H1 (cell line): ENCODE results near the gene STK31. TPM values are rescaled to one million over a fixed set of nuclear protein-coding genes. Genes with fewer than 3 reads are reported as not detected.

Experiments used
- CTCF ChIA-PET: fragments of 300-600 bp; sonication (Branson Sonifier 250); formaldehyde crosslinking; loops from one replicate; lab custom pipeline; 2021; ENCODE audit not compliant: partially characterized antibody; lab: Charles Lee
- POLR2A ChIA-PET: fragments of 300-600 bp; sonication (Branson Sonifier 250); formaldehyde crosslinking; loops from one replicate; lab custom pipeline; 2021; ENCODE audit warnings: inconsistent platforms; ENCODE audit not compliant: partially characterized antibody; lab: Charles Lee
- DNase-seq, 2 experiments: peaks; one replicate each; pipeline versions ENCODE4 v3.0.0 to v3.0.0-alpha.2; 2010 to 2022; ENCODE audit warnings: low spot score in 2 of 2, low read depth in 1 of 2, mixed read lengths in 1 of 2
- FAIRE-seq: peaks from 2 replicates; lab custom pipeline; 2011; peaks lifted over from hg19 to GRCh38; lab: Jason Lieb, UNC
- H2AFZ ChIP-seq: 2 replicates; pipeline ENCODE4 v1.8.1; 2012; ENCODE audit warnings: low read length, inconsistent platforms
- H2AK5ac ChIP-seq: 2 replicates; pipeline ENCODE4 v1.6.1; 2013; ENCODE audit warnings: low read depth, low read length
- H2BK120ac ChIP-seq: replicated peaks from 2 replicates; pipeline ENCODE3; 2013; ENCODE audit warnings: low read depth, low read length, inconsistent platforms
- H2BK12ac ChIP-seq: 2 replicates; pipeline ENCODE4 v1.6.1; 2013; ENCODE audit warnings: low read depth, low read length
- H2BK15ac ChIP-seq: 2 replicates; pipeline ENCODE4 v1.6.1; 2013; ENCODE audit warnings: low read length
- H2BK20ac ChIP-seq: 2 replicates; pipeline ENCODE4 v1.6.1; 2013; ENCODE audit warnings: low read length
- H2BK5ac ChIP-seq: 2 replicates; pipeline ENCODE4 v1.6.1; 2013; ENCODE audit warnings: low read depth, low read length
- H3K14ac ChIP-seq: 2 replicates; pipeline ENCODE4 v1.6.1; 2013; ENCODE audit warnings: inconsistent platforms; ENCODE audit not compliant: insufficient read length
- H3K18ac ChIP-seq: 2 replicates; pipeline ENCODE4 v1.6.1; 2013; ENCODE audit warnings: low read length; ENCODE audit errors: extremely low read depth
- H3K23ac ChIP-seq: 2 replicates; pipeline ENCODE4 v1.6.1; 2013; ENCODE audit warnings: inconsistent platforms; ENCODE audit not compliant: insufficient read length
- H3K23me2 ChIP-seq: 2 replicates; pipeline ENCODE4 v1.6.1; 2013; ENCODE audit warnings: low read depth, low read length
- H3K27ac ChIP-seq: 2 replicates; pipeline ENCODE4 v1.6.1; 2011; ENCODE audit warnings: low read depth, low read length, inconsistent platforms
- H3K27me3 ChIP-seq, 4 experiments: replicated peaks in 1 of 4; 1 replicate in 1 of 4; 2 replicates in 3 of 4; pipeline versions ENCODE4 v1.6.1 to v1.8.1; 2011 to 2013; ENCODE audit warnings: low read length in 3 of 4, mild to moderate bottlenecking in 3 of 4, inconsistent platforms in 2 of 4, mixed read lengths in 2 of 4, moderate library complexity in 1 of 4; ENCODE audit not compliant: control insufficient read depth in 3 of 4, insufficient read depth in 3 of 4; ENCODE audit errors: extremely low read depth in 1 of 4
- H3K36me3 ChIP-seq, 4 experiments: 2 replicates each; pipeline versions ENCODE4 v1.6.1 to v1.8.1; 2011 to 2013; ENCODE audit warnings: mild to moderate bottlenecking in 4 of 4, low read length in 3 of 4, moderate library complexity in 2 of 4, control low read depth in 1 of 4, inconsistent platforms in 1 of 4; ENCODE audit not compliant: insufficient read depth in 4 of 4, control insufficient read depth in 2 of 4
- H3K4ac ChIP-seq: replicated peaks from 2 replicates; pipeline ENCODE3; 2013; ENCODE audit warnings: low read length, low read depth, mixed read lengths, inconsistent platforms; ENCODE audit not compliant: insufficient read length
- H3K4me1 ChIP-seq, 4 experiments: replicated peaks in 1 of 4; 1 replicate in 1 of 4; 2 replicates in 3 of 4; pipeline versions ENCODE4 v1.6.1 to v1.8.1; 2011 to 2013; ENCODE audit warnings: low read length in 3 of 4, inconsistent platforms in 2 of 4, mixed read lengths in 1 of 4; ENCODE audit not compliant: insufficient read depth in 4 of 4, control insufficient read depth in 3 of 4
- H3K4me2 ChIP-seq, 2 experiments: 2 replicates each; pipeline versions ENCODE4 v1.6.1 to v1.8.1; 2011 to 2013; ENCODE audit warnings: low read depth in 2 of 2, low read length in 2 of 2, control low read depth in 1 of 2, inconsistent platforms in 1 of 2, mild to moderate bottlenecking in 1 of 2; ENCODE audit not compliant: insufficient read depth in 1 of 2
- H3K4me3 ChIP-seq, 4 experiments: fragments of 200-600, 300-600 bp in 1 of 4; sonication (generic), shearing (Covaris generic), sonication (Bioruptor Twin) in 1 of 4; 2 replicates each; pipeline versions ENCODE4 v1.5.1 to v1.8.1; 2011 to 2016; ENCODE audit warnings: low read length in 4 of 4, low read depth in 3 of 4, control low read depth in 2 of 4, inconsistent platforms in 2 of 4, mild to moderate bottlenecking in 2 of 4, mixed read lengths in 1 of 4, moderate library complexity in 1 of 4; ENCODE audit not compliant: insufficient read depth in 2 of 4; ENCODE audit errors: extremely low read depth in 1 of 4
- H3K56ac ChIP-seq: replicated peaks from 2 replicates; pipeline ENCODE3; 2013; ENCODE audit warnings: low read depth, mild to moderate bottlenecking, mixed read lengths, low read length, inconsistent platforms; ENCODE audit not compliant: insufficient read length
- H3K79me1 ChIP-seq: 2 replicates; pipeline ENCODE4 v1.6.1; 2013; ENCODE audit warnings: low read depth, low read length, control low read depth
- H3K79me2 ChIP-seq, 2 experiments: 2 replicates each; pipeline versions ENCODE4 v1.6.1 to v1.8.1; 2012 to 2013; ENCODE audit warnings: low read length in 2 of 2, mild to moderate bottlenecking in 2 of 2, inconsistent platforms in 1 of 2; ENCODE audit not compliant: insufficient read depth in 2 of 2, control insufficient read depth in 1 of 2
- H3K9ac ChIP-seq, 4 experiments: replicated peaks in 1 of 4; 1 replicate in 1 of 4; 2 replicates in 3 of 4; pipeline versions ENCODE4 v1.6.1 to v1.8.1; 2011 to 2013; ENCODE audit warnings: low read depth in 3 of 4, low read length in 3 of 4, control low read depth in 2 of 4, mild to moderate bottlenecking in 2 of 4, moderate library complexity in 2 of 4, inconsistent platforms in 1 of 4; ENCODE audit errors: extremely low read depth in 1 of 4
- H3K9me3 ChIP-seq, 2 experiments: 2 replicates each; pipeline versions ENCODE4 v1.6.1 to v1.8.1; 2012 to 2013; ENCODE audit warnings: mild to moderate bottlenecking in 2 of 2, moderate library complexity in 2 of 2, control low read depth in 1 of 2, inconsistent platforms in 1 of 2, low read depth in 1 of 2, low read length in 1 of 2, mixed read lengths in 1 of 2; ENCODE audit not compliant: insufficient read depth in 2 of 2
- H4K20me1 ChIP-seq, 2 experiments: replicated peaks in 1 of 2; 2 replicates each; pipeline versions ENCODE3 to v1.8.1; 2011 to 2013; ENCODE audit warnings: inconsistent platforms in 2 of 2, low read length in 2 of 2, mild to moderate bottlenecking in 1 of 2; ENCODE audit not compliant: insufficient read depth in 2 of 2, control insufficient read depth in 1 of 2
- H4K5ac ChIP-seq: 2 replicates; pipeline ENCODE4 v1.6.1; 2013; ENCODE audit warnings: low read length, low read depth, mixed read lengths, inconsistent platforms; ENCODE audit not compliant: insufficient read length
- H4K8ac ChIP-seq: 2 replicates; pipeline ENCODE4 v1.8.0; 2013; ENCODE audit warnings: mild to moderate bottlenecking, moderate library complexity, low read length, inconsistent platforms; ENCODE audit not compliant: insufficient read depth; ENCODE audit errors: extremely low read depth
- H4K91ac ChIP-seq: replicated peaks from 2 replicates; pipeline ENCODE3; 2013; ENCODE audit warnings: low read length, mixed read lengths, inconsistent platforms; ENCODE audit not compliant: insufficient read length
- ATF3 ChIP-seq: IDR thresholded peaks from 2 replicates; pipeline ENCODE4 v1.6.1; 2011; ENCODE audit warnings: low read depth, mild to moderate bottlenecking, low read length; ENCODE audit not compliant: insufficient read depth
- BACH1 ChIP-seq: IDR thresholded peaks from 2 replicates; pipeline ENCODE4 v1.6.1; 2012; ENCODE audit warnings: low read length, improper control_type of control experiment
- CBX8 ChIP-seq: fragments of 300-800, 300-1000 bp; sonication (generic); IDR thresholded peaks from 2 replicates; pipeline ENCODE4 v1.7.1; 2016; ENCODE audit warnings: low read depth, low read length, borderline replicate concordance
- CREB1 ChIP-seq: IDR thresholded peaks from 2 replicates; pipeline ENCODE4 v1.6.1; 2012; ENCODE audit warnings: inconsistent platforms
- CTBP2 ChIP-seq: IDR thresholded peaks from 2 replicates; pipeline ENCODE4 v1.7.0; 2011; ENCODE audit warnings: borderline replicate concordance, mild to moderate bottlenecking, moderate library complexity, mixed read lengths, low read length; ENCODE audit not compliant: insufficient read depth, insufficient read length
- RAD21 ChIP-seq, 2 experiments: IDR thresholded peaks in 1 of 2; conservative IDR thresholded peaks in 1 of 2; 2 replicates each; pipeline ENCODE4 v1.6.1; 2011; ENCODE audit warnings: low read depth in 2 of 2, low read length in 2 of 2, improper control_type of control experiment in 1 of 2, inconsistent platforms in 1 of 2, mild to moderate bottlenecking in 1 of 2, moderate library complexity in 1 of 2
- SAP30 ChIP-seq: fragments of 300-600 bp; sonication (generic); IDR thresholded peaks from 2 replicates; pipeline ENCODE4 v1.7.1; 2012; ENCODE audit warnings: low read length, moderate library complexity, mild to moderate bottlenecking, inconsistent platforms; ENCODE audit not compliant: insufficient read depth, insufficient replicate concordance
- SIX5 ChIP-seq: IDR thresholded peaks from 2 replicates; pipeline ENCODE4 v1.6.1; 2011; ENCODE audit warnings: mild to moderate bottlenecking, low read depth, low read length
- SP2 ChIP-seq: IDR thresholded peaks from 2 replicates; pipeline ENCODE4 v1.6.1; 2012; ENCODE audit warnings: mild to moderate bottlenecking, low read length, inconsistent platforms
- TBP ChIP-seq: IDR thresholded peaks from 2 replicates; pipeline ENCODE4 v1.6.1; 2011; ENCODE audit warnings: low read depth, low read length, improper control_type of control experiment
- USF2 ChIP-seq: IDR thresholded peaks from 2 replicates; pipeline ENCODE4 v1.6.1; 2011; ENCODE audit warnings: low read length, improper control_type of control experiment
- polyA plus RNA-seq, 7 experiments: library from polyadenylated mRNA; depleted of rRNA in 3 of 7; stranded (reverse) in 5 of 7; unstranded in 2 of 7; fragments of >200 nt in 5 of 7; fragments of 200-250 nt in 2 of 7; gene quantifications; 1 replicate in 5 of 7; 2 replicates in 1 of 7; 4 replicates in 1 of 7; pipeline versions ENCODE4 v1.2.1 to v1.2.3, GENCODE V29; 2011 to 2013; ENCODE audit warnings: missing spikeins in 2 of 7, mixed read lengths in 2 of 7
- total RNA-seq: library from RNA; stranded (reverse); fragmentation: NEBNext Ultra II Directional; extraction: Animal tissue kit (Norgen Biotek cat#: 25700); gene quantifications from 2 replicates; pipeline ENCODE4 v1.2.1, GENCODE V29; 2021

Gene STK31
- total and polyA plus RNA-seq, 2 of the 8 experiments (the other 6 are each of a cell fraction or from before 2014, with no cell fraction given), result 0.15 to 0.32 TPM

GRCh38 chr7:23742051-23742450 is 32.0 kb downstream of the STK31 start:
- Histone ChIP-seq H2BK120ac (no peak overlapping the region), H3K56ac (no peak overlapping the region)
- CTCF ChIA-PET, result no interaction called here

More at GRCh38 chr7:23742051-23742450, 32.0 kb downstream of the STK31 start:
- H3K4me1 ChIP-seq, result no peaks in the 10 kb centered on the region
- H2AFZ ChIP-seq, result no peak overlapping the region
- H3K14ac ChIP-seq, result no peak overlapping the region
- H3K27me3 ChIP-seq, result no peaks in the 10 kb centered on the region
- H4K20me1 ChIP-seq, result no peaks in the 10 kb centered on the region
- peaks cover 0 to 5% of the 10 kb centered on the region in 2 experiments; a peak in 1 of 4 replicates for H3K9me3 ChIP-seq
- no peaks in the 10 kb centered on the region for H3K79me1 ChIP-seq
- no peak overlapping the region for H3K4ac ChIP-seq
- H4K5ac ChIP-seq, result no peak overlapping the region
- H3K23ac ChIP-seq, result no peak overlapping the region
- no peak overlapping the region for H4K91ac ChIP-seq
- no peak overlapping the region for H3K9ac ChIP-seq
- H2BK15ac ChIP-seq, result no peak overlapping the region
- H4K8ac ChIP-seq, result no peak overlapping the region
- no peak overlapping the region for H2AK5ac ChIP-seq
- H3K79me2 ChIP-seq, result no peaks in the 10 kb centered on the region
- no peak overlapping the region for H3K4me2 ChIP-seq
- H3K27ac ChIP-seq, result no peak overlapping the region
- TF ChIP-seq CTBP2, result no peak
- TF ChIP-seq CBX8, result no peak
- no peak for TF ChIP-seq BACH1
- TF ChIP-seq RAD21 (IDR thresholded peaks at IDR 0.05 in 1 of 2, conservative IDR thresholded peaks at IDR 0.05 in 1 of 2; ENCODE audit: low read depth in 2 of 2, low read length in 2 of 2), result no peak
- TF ChIP-seq USF2, result no peak
- no peak for TF ChIP-seq CREB1
- TF ChIP-seq SIX5, result no peak
- TF ChIP-seq ATF3, result no peak
- no peak for TF ChIP-seq SP2
- no peak for TF ChIP-seq SAP30
- TF ChIP-seq TBP, result no peak
- no peak overlapping the region for H2BK20ac ChIP-seq
- no peak overlapping the region for H3K4me3 ChIP-seq
- H2BK5ac ChIP-seq, result no peak overlapping the region
- no peaks in the 10 kb centered on the region for H3K23me2 ChIP-seq
- no peak overlapping the region for H2BK12ac ChIP-seq
- no peaks in the 10 kb centered on the region for H3K36me3 ChIP-seq
- POLR2A ChIA-PET, result no interaction called here
- DNase-seq (no peak), FAIRE-seq (no peak)
- H3K18ac ChIP-seq, result no peak overlapping the region
